ENCODE data around the gene ZNF408.
"Not testable (repeated sequence)": the region's sequence is repeated elsewhere in the genome, so short reads cannot be mapped to it uniquely, and the experiment has no call there.

The ZNF408 gene

DNA sequence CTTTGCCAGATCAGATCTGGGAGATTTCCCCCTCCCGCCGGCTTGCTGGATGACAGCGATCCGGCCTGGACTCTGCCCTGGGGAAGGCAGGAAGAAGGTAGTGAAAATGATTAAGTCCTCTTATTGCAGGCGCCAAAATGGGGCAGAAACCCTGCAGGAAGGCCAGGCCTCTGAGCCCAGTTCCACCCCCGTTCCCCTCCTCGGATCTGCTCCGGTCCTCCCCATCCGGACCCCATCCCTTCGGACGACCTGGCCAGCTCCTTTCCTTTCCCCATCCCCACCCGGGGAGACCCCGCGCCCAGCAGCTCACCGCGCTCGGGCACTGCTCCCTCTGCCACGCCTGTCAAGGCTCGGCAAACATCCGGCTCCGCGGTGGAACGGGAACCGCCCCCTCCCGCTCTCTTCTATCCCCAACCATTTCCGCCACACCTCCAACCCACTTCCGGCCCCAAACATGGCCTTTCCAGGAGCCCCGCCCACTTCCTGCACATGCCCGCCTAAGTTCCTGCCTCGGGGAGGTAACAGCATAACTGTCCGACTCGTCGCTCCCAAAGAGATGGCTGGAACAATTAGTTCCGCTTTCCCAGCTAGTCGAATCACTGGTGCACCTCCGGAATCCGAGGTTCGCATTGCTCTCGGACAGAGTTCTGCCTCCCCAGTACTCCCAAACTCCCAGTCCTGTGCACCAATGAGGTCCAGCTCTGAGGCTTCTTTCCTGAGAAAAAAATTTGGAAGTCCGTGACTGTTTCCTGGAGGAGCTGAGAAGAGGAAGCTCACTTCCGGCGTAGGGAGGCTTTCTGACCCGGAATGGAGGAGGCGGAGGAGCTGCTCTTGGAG lies at the start of gene ZNF408, which contains the start of gene ARHGAP1:
Gene ZNF408, plus strand, starts transcription at position 791 of the 837 bp plus-strand sequence. Its CDS starts 17 bp downstream, at position 808.
Gene ARHGAP1, minus strand, starts transcription at position 379 of the 837 bp plus-strand sequence. CDS start 4,512 bp downstream, outside the sequence.
- peak; percentile 99 for DNase-seq (ENCODE audit: low read depth, low spot score)

DNA sequence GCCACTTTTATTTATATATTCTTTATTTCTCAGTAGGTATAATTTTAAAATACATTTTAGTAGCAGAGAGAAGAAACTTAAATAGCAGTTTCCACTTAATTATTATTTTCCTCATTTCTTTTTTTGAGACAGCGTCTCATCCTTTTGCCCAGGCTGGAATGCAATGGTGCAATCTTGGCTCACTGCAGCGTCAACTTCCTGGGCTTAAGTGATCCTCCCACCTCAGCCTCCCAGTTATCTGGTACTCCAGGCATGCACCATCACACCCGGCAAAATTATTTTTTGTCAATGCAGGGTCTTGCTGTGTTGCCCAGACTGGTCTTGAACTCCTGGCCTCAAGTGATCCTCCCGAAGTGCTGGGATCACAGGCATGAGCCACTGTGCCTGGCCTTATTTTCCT lies 45.2 kb upstream of the ZNF408 start:
- no peak for DNase-seq (ENCODE audit: low read depth, low spot score)

DNA sequence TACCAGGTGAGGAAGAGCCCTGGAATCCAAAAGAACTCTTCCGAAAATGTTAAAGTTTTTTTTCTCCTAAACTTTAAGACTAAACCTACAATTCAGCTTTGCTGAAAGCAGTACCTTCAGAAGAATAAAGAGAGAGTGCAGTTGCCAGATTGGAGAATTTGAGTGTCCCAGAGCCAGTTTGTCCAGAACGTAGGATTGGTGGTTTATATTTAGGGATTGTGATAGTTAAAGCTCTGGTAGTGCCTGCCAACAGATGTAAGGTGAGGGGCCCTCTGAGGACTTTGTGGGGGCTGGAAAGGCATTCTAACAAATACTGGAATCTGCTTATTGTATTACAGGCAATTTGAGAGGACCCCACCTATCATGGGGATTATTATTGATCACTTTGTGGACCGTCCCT lies 43.6 kb upstream of the ZNF408 start:
- DNase-seq (ENCODE audit: low read depth, low spot score), result no peak

DNA sequence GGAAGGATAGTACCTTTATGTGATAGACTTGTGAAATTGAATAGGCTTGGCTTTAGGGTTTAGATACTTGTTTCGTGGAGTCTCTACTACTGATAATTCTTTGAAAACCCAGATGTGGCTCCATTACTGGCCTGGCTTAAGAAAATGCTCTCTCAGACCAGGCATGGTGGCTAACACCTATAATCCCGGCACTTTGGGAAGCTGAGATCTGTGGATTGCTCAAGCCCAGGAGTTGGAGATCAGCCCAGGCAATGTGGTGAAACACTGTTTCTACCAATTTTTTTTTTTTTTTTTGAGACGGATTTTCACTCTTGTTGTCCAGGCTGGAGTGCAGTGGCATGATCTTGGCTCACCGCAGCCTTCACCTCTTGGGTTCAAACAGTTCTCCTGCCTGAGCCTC lies 42.6 kb upstream of the ZNF408 start:
- no peak for DNase-seq (ENCODE audit: low read depth, low spot score)

DNA sequence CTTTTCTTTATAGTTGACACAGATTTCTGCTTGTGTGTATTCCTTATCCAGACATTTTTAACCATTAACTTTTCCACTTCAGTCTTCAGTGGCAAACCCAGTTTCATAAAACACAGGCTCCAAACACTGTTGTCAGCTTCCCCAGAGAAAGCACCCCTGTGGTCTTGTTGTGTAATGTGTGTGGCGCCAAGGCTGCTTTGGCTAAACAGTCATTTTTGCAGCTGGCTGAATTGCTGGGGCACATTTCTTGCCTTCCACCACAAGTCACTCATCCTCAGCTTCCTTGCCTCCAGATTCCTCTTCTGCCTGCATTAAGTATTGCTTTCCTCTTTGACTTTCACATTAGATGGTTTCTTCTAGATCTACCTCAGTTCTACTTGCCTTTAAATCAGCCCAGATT lies 40.9 kb upstream of the ZNF408 start:
- no peak for DNase-seq (ENCODE audit: low read depth, low spot score)

DNA sequence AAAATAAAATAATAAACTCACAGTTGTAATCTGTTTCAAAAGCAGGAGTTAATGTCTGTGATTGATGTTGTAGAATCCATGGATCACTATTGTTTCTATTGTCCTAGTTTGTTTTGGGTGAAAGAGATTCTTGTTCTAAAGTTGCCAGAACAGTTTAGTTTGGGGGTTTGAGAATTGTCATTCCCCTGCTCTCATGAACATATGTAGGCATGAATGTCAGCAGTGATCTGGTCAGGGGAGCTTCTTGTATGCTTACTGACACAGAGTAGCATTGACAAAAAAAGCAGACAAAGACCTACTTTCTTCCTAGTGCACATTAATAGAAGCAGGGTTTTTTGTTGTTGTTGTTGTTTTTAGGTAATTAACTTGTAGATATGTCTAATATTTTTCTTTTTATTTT lies 39.0 kb upstream of the ZNF408 start:
- no peak for DNase-seq (ENCODE audit: low read depth, low spot score)

DNA sequence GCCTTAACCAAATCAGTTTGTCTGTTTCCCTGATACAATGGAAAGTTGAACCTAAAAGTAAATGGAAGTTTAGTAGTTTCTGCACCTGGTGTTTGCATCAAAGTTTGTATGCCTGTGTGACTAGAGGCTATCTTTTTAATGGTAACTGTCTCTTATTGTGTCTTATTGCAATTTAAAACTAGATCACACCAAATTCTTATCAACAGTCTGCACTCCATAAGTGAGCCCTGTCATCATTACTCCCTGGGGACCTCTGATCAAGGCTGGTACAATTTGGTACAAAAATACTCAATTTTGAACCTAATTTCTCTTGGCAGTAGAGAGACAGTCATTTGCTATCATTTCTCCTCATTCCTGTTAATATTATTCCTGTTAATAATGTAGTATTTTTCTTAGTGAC lies 38.5 kb upstream of the ZNF408 start:
- no peak for DNase-seq (ENCODE audit: low read depth, low spot score)

DNA sequence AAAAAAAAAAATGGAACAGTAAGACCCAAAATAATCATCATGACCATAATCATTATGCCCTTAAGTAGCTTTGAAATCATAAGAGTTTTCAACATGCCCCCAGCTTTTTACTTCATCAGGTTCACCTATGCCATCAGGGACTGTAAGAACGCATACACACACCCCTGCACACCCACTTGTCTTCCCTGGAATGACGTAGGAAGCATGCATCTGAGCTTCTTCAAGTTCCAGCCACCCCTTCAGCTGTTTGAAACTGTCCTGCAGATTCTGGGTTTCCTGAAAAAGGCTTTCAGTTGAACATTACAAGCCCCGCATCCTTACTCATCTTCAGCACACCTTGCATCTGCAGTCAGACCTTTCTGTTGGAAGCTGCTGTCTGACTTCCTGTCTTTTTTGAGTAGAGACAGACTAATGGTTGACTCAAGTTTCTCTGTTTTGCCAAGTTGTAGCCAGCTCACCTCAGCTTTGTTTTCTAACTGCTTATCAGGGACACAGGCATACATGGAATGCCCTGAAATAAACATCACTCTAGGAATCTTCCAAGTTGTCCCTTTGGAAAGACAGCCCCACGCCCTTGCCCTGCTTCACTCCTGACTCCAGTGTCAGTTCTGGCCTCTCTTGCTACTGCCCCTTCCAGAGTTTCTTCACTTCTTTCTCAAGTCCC lies 37.4 kb upstream of the ZNF408 start:
- no peak for DNase-seq (ENCODE audit: low read depth, low spot score)

DNA sequence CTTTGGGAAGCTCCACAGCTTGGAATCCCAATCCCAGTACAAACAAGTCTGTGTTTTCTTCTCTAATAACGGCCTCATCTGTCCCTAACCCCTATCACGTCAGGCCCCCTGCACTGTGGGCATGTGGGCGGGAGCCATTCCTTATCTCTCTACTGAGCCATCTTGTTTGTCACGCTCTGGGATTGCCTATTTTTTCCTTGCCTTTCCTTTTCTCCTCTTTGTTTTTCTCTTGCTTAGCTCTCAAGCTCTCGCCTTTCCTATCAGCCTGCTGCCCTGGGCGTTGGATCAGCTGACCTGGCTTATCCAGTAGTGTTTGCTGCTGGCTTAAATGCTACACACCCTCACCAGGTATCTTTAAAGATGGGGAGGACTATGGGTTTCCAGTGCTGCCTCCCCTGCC lies 36.2 kb upstream of the ZNF408 start:
- no peak for DNase-seq (ENCODE audit: low read depth, low spot score)

DNA sequence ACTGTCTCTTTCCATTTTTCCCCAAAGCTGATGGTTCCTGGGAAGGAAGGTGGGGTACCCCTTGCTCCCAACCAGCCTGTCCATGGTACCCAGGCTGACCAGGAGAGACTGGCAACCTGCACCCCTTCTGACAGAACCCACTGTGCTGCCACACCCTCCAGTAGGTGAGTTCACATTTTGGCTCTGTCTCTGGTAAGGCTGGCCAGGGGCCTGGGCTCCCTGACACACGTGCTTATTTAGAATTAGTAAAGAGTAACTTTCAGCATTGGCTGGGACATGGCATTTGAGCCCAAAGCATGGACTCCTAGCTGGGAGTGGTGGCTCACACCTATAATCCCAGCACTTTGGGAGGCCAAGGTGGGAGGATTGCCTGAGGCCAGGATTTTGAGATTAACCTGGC lies 35.5 kb upstream of the ZNF408 start:
- DNase-seq (ENCODE audit: low read depth, low spot score), result no peak

DNA sequence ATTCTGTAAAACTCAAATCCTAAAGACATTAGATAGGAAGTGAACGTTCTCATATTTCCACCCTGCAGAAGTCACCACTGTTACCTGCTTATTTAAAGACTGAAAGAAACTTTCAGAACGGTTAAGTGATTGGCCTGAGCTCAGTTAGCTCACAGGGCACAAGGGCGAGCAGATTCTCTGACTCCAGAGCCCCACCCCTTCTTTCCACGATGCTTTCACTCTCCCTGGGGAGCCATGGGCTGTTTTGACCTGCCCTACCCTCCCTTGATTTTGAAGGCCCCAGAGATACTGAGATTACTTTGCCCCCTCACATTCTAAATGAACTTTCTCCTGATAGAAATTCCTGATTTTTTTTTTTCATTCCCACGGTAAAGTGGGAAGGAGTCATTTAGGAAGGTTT lies 34.3 kb upstream of the ZNF408 start:
- no peak for DNase-seq (ENCODE audit: low read depth, low spot score)

DNA sequence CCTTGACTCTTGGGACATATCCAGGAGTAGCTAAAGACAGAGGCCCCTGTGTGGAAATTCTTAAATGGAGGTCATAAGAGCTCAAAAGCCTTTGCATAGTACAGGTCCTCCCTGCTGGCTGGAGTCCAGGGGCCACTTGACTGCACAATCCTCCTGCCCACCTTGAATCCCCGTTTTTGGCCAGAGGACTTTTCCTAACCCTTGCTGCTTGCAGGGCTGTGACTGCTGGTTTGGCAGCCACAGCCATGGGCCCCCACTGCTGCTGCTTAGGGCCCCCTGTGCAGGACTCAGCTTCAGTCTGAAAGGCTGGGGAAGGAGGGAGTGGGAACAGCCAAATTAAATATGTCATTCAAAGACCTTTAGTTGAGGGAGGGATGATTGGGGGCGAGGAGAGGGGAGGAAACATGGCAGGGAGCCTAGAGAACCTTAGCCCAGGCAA lies 33.8 kb upstream of the ZNF408 start:
- no peak for DNase-seq (ENCODE audit: low read depth, low spot score)

DNA sequence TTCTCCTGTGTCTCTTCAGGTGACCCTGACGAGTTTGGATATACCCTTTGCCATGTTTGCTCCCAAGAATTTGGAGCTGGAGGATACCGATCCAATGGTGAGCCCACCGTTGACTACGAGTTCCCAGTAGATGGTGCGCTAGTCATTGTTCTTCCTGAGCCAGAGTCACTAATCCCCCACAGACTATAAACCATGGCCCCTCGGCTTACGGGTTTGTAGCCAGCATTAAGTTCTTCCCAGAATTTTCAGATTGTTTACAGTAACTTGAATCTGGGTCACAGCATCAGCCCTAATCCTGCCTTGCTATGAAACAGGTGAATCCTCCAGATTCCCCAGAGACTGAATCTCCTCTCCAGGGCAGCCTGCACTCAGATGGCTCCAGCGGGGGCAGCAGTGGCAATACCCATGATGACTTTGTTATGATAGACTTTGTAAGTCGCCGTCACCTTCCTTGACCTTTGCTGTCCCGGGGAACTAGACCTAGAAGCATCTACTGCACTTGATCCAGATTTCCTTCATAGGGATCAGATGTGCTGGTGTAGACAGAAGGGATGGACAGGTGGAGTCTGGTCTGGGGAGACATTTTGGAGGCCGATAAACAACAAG lies 32.2 kb upstream of the ZNF408 start:
- DNase-seq (ENCODE audit: low read depth, low spot score), result no peak

DNA sequence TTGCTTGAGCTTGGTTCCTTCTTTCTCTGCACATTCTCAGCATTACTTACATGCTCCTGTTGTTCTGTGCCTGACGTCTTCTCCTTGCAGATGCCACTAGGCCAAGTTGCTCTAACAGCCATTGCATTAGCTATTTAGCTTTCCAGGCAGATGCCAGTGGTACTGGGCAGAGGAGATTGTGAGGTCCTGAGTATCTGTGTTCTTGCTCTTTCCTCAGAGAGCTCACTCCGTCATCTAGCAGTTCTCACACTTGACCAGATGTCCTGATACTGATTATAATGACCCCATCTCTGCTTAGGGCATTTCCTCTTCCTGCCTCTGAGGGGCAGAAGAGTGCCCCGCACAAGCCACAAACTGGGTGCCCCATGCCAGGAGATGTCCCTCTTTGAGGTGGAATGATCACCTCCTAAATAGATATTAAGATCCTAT lies 31.1 kb upstream of the ZNF408 start:
- DNase-seq (ENCODE audit: low read depth, low spot score), result no peak

DNA sequence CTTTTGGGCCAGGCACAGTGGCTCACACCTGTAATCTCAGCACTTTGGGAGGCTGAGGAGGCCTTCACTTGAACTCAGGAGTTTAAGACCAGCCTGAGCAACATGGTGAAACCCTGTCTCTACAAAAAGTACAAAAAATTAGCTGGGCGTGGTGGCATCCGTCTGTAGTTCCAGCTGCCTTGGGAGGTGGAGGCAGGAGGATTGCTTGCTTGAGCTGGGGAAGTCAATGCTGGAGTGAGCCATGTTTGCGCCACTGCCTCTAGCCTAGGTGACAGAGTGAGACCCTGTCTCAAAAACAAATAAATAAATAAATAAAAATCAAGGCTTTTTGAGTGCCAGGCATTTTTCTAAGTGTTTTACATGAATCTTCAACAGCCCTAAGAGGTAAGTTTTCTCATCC lies 30.3 kb upstream of the ZNF408 start:
- not testable (repeated sequence) for DNase-seq (ENCODE audit: low read depth, low spot score)

DNA sequence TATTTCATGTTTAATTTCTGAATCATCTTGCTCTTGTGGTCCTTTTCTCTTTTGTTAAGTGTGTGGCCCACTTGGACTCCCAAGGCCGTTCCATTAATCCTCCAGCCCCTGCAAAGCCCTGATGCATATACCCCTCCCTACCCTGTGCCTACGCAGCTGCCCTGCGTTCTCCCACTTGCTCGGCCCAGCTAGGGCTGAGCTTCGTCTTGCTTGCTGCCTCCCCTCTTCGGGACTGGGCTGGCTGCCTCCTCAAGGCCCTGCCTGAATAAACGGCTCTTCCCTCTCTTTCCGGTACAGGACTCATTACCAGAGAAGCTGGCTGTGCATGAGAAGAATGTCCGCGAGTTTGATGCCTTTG lies 28.9 kb upstream of the ZNF408 start:
- no peak for DNase-seq (ENCODE audit: low read depth, low spot score)

DNA sequence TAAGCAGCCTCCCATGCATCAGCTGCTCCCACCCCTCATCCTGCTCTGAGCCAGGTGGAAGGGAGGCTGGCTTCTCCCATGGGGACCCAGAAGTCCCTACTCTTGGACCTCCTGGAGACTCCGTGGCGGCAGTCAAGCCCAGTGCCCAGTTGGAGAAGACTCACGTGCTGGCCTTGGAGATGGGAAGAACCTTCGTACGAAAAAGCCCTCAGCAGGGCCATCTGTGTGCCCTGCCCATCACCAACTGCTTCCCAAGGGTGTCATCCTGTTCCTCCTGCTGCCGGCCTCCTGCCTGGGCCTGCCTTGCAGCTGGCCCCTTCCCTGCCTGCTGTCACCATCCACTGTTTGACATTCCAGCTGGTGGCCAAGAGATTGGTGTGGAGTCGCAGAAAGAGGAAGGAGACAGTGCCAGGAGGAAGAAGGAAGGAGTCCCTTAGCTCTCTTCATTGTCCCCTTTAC lies 28.4 kb upstream of the ZNF408 start:
- DNase-seq (ENCODE audit: low read depth, low spot score), result no peak

DNA sequence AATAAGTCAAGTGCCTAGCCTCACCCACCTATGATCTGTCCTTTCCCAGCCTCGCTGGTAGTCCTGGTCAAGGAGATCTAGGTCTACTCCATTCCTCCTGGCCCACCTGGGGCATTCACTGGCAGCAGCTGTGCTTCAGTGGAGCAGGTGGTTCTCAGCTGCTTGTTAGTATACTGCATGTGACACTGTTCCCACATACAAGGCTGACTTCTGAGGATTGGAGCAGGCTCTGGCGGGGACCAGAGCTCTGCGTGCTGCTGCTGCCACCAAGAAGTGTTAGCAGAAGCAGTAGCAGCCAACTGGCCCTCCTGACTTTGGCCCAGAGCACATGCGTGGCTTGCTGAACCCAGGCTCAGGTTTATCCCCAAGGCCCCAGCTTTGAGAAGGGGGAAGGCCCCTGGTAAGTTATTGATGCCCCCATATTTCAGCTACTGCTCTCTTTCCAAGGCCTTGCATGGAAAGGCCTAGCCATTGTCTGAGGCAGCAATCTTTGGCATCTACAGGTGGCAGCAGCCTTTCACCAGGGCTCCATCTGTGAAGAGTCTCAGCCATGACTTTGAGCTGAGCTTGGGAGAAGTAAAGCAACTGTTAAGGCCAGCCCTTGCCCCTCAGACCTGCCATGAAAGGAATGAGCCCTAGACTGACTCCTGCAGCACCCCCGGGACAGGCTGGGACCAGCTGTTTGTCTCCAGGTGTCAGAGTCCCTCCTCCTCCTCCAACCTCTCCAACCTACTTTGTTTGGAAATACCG lies 26.9 kb upstream of the ZNF408 start:
- DNase-seq (ENCODE audit: low read depth, low spot score), result no peak

DNA sequence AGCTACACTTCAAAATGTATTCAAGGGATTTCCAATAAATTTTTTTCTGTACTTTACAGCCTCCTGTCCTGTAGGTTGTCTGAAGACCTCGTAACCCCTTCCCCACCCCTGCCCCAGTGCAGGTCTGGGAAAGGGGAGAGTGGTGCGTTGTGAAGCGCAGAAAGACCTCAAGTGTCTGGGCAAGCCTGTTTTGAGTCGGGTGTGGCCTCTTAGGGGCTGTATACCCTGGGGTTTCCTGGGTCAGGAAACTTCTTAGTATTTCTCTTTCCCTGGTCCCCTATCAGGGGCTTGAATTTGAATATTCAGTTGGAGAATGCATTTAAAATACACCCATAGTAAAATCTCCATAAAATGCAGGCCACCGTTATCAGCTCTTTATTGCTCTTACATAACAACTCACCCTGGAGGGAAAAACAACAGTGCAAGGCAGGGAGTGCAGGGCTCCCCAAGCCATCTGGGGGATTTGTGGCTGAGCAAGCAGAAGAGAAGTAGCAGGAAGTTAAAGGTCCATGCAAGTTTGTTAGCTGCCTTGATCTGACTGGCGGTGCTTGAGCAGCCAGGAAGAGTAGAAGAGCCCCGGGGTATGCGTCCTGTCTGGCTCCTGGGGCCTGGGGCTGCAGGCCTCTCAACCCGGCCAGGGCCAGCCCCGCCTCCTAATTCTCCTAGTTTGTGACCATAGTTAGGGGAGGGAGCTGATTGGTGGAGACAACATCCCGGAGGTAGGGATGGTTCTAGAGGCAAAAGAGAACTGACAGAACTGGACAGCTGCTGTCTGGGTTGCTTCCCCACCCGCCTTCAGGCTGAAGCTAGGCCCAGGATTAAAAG lies 26.2 kb upstream of the ZNF408 start:
- no peak for DNase-seq (ENCODE audit: low read depth, low spot score)

DNA sequence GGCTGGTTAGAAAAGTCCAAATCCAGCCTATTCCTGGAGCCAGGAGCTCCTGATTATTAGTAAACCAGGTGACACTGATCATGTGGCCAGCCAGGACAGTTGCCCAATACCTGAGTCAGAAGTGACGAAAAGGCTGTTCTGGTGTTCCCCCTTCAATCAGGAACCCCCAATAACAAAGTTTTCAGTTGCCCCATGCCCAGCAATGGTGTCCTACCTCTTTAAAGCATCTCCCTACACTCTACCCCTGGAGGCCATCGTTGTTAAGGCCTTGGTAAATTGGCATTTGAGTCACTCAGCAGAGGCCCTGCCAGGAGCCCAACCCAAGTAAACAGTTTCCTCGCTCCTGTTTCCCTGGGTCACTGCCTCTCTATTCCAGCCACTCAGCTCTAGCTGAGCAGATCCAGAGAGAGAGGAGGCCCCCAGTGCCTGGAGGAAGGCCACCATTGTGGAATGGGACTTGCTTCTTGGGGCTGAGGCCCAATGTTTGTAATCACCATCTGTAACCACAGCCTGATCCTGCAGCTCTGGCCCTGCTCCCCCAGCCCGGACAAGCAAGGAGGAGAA lies 25.5 kb upstream of the ZNF408 start:
- DNase-seq (ENCODE audit: low read depth, low spot score), result no peak

DNA sequence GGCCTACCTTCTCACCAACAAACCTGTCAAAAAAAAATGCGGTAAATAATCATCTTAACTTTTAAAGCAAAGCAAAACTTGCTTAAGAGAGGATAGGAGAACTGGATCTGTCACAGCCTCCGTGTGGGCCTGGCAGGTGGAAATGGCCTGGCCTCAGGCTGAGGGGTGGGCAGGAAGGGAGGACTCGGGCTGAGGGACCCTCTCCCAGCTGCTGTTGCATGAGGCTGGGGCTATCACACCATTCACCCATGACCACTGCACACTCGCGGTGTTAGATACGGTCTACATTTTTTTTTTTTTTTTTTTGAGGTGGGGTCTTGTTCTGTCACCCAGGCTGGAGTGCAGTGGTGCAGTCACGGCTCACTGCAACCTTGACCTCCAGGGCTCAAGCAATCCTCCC lies 24.9 kb upstream of the ZNF408 start:
- no peak for DNase-seq (ENCODE audit: low read depth, low spot score)

Data from activated naive CD8-positive, alpha-beta T cell treated with anti-CD3 and anti-CD28 coated beads, Interleukin-2, amount 50 U/mL, for 16 hours (primary cell).